HepG2 (cell line): ENCODE results near the gene HSD11B1L. TPM values are rescaled to one million over a fixed set of nuclear protein-coding genes. Genes with fewer than 3 reads are reported as not detected.
A peak's percentile ranks its signal among the peaks of the same experiment; 100 is the strongest.

Source experiments
- ARNT ChIP-seq: fragments of 450-650 bp; IDR thresholded peaks from 2 replicates; pipeline ENCODE4 v1.6.1; 2017
- FOXJ3 ChIP-seq: sonication (generic); formaldehyde crosslinking; IDR thresholded peaks from 2 replicates; pipeline ENCODE4 v1.4.0; 2020; ENCODE audit warnings: missing genetic modification reagents, mild to moderate bottlenecking, borderline replicate concordance
- HIVEP1 ChIP-seq: sonication (generic); formaldehyde crosslinking; IDR thresholded peaks from 2 replicates; pipeline ENCODE4 v1.4.0; 2020; ENCODE audit warnings: mild to moderate bottlenecking, missing genetic modification reagents
- MEIS1 ChIP-seq: sonication (generic); formaldehyde crosslinking; IDR thresholded peaks from 2 replicates; pipeline ENCODE4 v1.9.0; 2021; ENCODE audit warnings: mild to moderate bottlenecking, missing genetic modification reagents, moderate library complexity, borderline replicate concordance
- MZF1 ChIP-seq: sonication (generic); formaldehyde crosslinking; IDR thresholded peaks from 2 replicates; pipeline ENCODE4 v1.8.1; 2023; ENCODE audit warnings: mild to moderate bottlenecking, missing genetic modification reagents, borderline replicate concordance
- SKIL ChIP-seq: sonication (generic); formaldehyde crosslinking; IDR thresholded peaks from 2 replicates; pipeline ENCODE4 v1.8.0; 2022; ENCODE audit warnings: missing genetic modification reagents, mild to moderate bottlenecking, moderate library complexity, borderline replicate concordance
- SP1 ChIP-seq, 2 experiments: fragments of 450-650 bp in 1 of 2; sonication (generic) in 1 of 2; formaldehyde crosslinking in 1 of 2; IDR thresholded peaks; 2 replicates each; pipeline versions ENCODE4 v1.4.0 to v1.6.1; 2016 to 2020; ENCODE audit warnings: missing genetic modification reagents in 1 of 2
- THAP9 ChIP-seq: sonication (generic); formaldehyde crosslinking; IDR thresholded peaks from 2 replicates; pipeline ENCODE4; 2020; ENCODE audit warnings: missing genetic modification reagents, mild to moderate bottlenecking, borderline replicate concordance
- TRIM24 ChIP-seq: sonication (generic); formaldehyde crosslinking; IDR thresholded peaks from 2 replicates; pipeline ENCODE4 v1.8.0; 2022; ENCODE audit warnings: mild to moderate bottlenecking, missing genetic modification reagents
- ZBTB21 ChIP-seq: sonication (generic); formaldehyde crosslinking; IDR thresholded peaks from 2 replicates; pipeline ENCODE4 v1.4.0; 2020; ENCODE audit warnings: missing genetic modification reagents
- ZBTB42 ChIP-seq: sonication (generic); formaldehyde crosslinking; IDR thresholded peaks from 2 replicates; pipeline ENCODE4 v1.5.0; 2020; ENCODE audit warnings: mild to moderate bottlenecking, missing genetic modification reagents
- ZFAT ChIP-seq: sonication (generic); formaldehyde crosslinking; conservative IDR thresholded peaks from 2 replicates; pipeline ENCODE4 v1.8.1; 2023; ENCODE audit warnings: missing genetic modification reagents, inconsistent platforms
- ZHX2 ChIP-seq, 2 experiments: sonication (generic) in 1 of 2; formaldehyde crosslinking in 1 of 2; IDR thresholded peaks; 2 replicates each; pipeline versions ENCODE4 v1.6.1 to v1.9.0; 2014 to 2022; ENCODE audit warnings: antibody characterized with exemption in 1 of 2, borderline replicate concordance in 1 of 2, inconsistent platforms in 1 of 2, low read depth in 1 of 2, missing genetic modification reagents in 1 of 2
- ZMYM4 ChIP-seq: sonication (generic); formaldehyde crosslinking; IDR thresholded peaks from 2 replicates; pipeline ENCODE4 v1.8.1; 2023; ENCODE audit warnings: mild to moderate bottlenecking, missing genetic modification reagents
- ZNF121 ChIP-seq: sonication (generic); formaldehyde crosslinking; IDR thresholded peaks from 2 replicates; pipeline ENCODE4 v1.5.0; 2020; ENCODE audit warnings: mild to moderate bottlenecking, missing genetic modification reagents
- ZNF629 ChIP-seq: sonication (generic); formaldehyde crosslinking; conservative IDR thresholded peaks from 2 replicates; pipeline ENCODE4 v1.5.0; 2020; ENCODE audit warnings: missing genetic modification reagents
- ZSCAN25 ChIP-seq: sonication (generic); formaldehyde crosslinking; IDR thresholded peaks from 2 replicates; pipeline ENCODE4 v1.8.0; 2022; ENCODE audit warnings: mild to moderate bottlenecking, missing genetic modification reagents
- polyA plus RNA-seq, 8 experiments: library from polyadenylated mRNA; depleted of rRNA in 3 of 8; stranded (reverse) in 7 of 8; unstranded in 1 of 8; fragments of >200 nt; fragmentation: Illumina TruSeq in 4 of 8; extraction: Trizol in 4 of 8; gene quantifications; 2 replicates each; pipeline versions ENCODE4 v1.2.1 to v1.2.3, GENCODE V29; 2011 to 2016; ENCODE audit warnings: low read depth in 4 of 8, missing spikeins in 1 of 8, mixed read lengths in 1 of 8; ENCODE audit not compliant: insufficient read depth in 1 of 8
- total RNA-seq, 5 experiments: library from RNA; depleted of rRNA; stranded (reverse); fragments of >200 nt; fragmentation: Illumina TruSeq; extraction: Trizol; gene quantifications; 2 replicates each; pipeline ENCODE4 v1.2.3, GENCODE V29; 2016; ENCODE audit warnings: low read depth in 1 of 5

The HSD11B1L gene
- total and polyA plus RNA-seq, 2 of the 13 experiments (the other 11 are each of a cell fraction or from before 2014, with no cell fraction given): 2.8 to 3.9 TPM

- TF ChIP-seq THAP9 (CRISPR knock-in tag) (peak; percentile 93; the same call in 1 of the 2 replicates), TRIM24 (no peak), MEIS1 (CRISPR knock-in tag) (peak; percentile 16; the same call in 1 of the 2 replicates), HIVEP1 (CRISPR knock-in tag) (no peak), ZBTB21 (no peak), ARNT (no peak), MZF1 (CRISPR knock-in tag) (no peak), FOXJ3 (CRISPR knock-in tag) (peak; percentile 36; the same call in 1 of the 2 replicates), ZNF629 (no peak), ZBTB42 (CRISPR knock-in tag) (no peak), SKIL (CRISPR knock-in tag) (no peak), ZMYM4 (CRISPR knock-in tag) (peak; percentile 60; the same call in 1 of the 2 replicates), ZHX2 (IDR thresholded peaks at IDR 0.05; ENCODE audit: low read depth) (peak; percentile 92), ZHX2 (CRISPR knock-in tag; IDR thresholded peaks at IDR 0.05; ENCODE audit: borderline replicate concordance) (no peak), ZFAT (CRISPR knock-in tag) (no peak), ZSCAN25 (CRISPR knock-in tag) (no peak), SP1 (IDR thresholded peaks at IDR 0.05) (no peak), SP1 (CRISPR knock-in tag; IDR thresholded peaks at IDR 0.05) (peak; percentile 78), ZNF121 (CRISPR knock-in tag) (peak; percentile 72; the same call in 1 of the 2 replicates)
Measured at GRCh38 chr19:5680437-5681368, at the start of gene HSD11B1L, which contains the start of gene MICOS13 (continued).
